TTC549 (cell line): ENCODE results near the gene SLC25A22.

ENCODE experiments used
- FAIRE-seq: peaks from 2 replicates; lab custom pipeline; 2012; peaks lifted over from hg19 to GRCh38; lab: Jason Lieb, UNC

The SLC25A22 gene

DNA sequence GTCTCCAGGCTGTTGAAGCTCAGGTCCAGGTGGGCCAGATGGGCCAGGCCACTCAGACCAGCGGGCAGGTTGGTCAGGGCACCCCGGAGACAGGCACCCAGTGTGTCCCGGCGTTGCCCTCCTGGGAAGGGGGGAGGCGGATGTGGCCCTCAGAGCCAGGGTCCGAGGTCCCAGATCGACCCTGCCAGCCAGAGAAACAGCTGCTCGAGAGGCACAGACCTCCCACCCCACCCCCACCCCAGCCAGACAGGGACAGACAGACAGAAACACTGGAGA lies 5.3 kb upstream of the SLC25A22 start:
- no peak for FAIRE-seq

- no peak for FAIRE-seq
These were observed 4.8 kb upstream of the SLC25A22 start for GRCh38 chr11:802693-803466.

- FAIRE-seq, result no peak
These were observed 4.0 kb upstream of the SLC25A22 start for GRCh38 chr11:802018-802617.

DNA sequence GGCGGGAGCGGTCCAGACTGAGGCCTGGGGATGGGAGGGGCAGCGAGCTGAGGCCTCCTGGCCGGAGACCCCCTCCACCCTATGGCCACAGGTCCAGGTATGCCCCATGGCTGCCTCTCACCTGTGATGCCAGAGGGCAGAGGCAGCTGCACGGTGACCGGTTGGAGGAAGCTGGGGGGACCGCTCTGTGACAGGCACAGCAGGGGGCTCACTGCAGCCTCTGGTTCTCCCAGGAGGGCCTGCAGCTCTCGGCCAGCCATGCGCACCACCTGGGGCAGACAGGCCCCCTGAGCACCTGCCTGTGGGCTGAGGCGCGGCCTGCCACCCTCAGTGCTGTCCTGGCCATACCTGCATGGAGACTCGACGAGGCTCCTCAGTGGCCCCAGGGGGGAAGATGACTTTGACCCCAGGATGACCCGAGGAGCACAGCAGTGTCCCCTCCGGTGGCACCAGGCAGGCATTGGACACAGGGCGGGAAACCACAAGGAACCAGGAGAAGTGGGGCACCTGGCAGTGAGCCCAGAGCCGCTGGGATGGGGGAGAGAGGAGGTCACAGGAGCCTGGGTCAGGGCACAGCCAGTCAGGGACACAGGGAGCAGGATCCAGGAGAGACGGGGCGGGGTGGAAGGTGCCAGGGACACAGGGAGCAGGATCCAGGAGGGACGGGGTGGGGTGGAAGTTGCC lies 3.2 kb upstream of the SLC25A22 start:
- FAIRE-seq, result no peak

DNA sequence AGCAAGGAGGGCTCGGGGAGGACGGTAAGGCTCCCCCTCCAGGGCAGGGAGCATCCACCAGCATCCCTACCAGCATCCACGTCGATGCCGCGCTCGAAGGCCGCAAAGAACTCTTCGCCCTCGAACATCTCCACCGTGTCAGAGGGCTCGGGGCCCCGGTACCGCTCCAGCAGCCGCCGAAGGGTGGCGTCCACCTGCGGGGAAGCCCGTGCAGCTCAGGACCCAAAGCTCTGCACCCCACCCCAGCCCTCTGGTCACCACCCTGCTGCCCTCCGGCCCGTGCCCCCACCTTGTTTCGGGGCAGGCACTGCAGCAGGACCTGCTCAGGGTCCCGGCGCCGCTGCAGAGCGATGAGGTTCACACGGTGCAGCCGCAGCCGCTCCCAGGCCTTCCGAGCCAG lies 2.4 kb upstream of the SLC25A22 start:
- FAIRE-seq, result no peak

DNA sequence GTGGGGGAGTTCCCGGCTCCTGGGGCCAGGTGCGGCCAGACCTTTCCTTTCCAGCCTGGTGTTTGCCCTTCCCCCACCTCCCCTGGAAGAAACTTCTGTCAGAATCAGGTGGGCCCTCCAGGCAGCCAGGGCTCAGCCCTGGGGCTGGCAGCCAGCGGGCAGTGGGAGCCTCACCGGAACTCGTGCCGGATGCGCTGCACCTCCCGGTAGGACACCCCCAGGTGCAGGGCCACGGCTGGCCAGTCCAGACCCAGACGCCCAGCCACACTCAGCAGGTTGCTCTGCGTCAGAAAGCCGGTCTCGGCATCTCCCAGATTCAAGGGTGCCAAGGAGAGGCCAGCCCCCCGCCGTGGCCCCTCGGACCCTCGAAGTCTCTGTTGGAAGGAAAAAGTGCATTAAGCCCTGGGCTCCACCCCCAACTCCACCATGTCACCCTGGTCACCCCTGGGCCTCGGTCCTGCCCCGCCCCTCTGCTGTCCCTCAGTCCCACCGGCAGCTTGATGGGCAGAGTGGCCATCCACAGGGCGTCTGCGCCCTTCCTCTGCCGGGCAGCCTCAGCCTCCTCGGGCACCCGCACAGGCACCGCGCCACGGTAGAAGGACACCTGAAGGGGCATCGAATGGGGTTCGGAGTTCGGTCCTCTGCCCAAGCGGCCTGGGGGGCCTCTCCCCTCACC lies 1.7 kb upstream of the SLC25A22 start:
- FAIRE-seq, result no peak

GRCh38 chr11:797296-798092 lies 587 bp downstream of the SLC25A22 start:
- FAIRE-seq, result no peak

DNA sequence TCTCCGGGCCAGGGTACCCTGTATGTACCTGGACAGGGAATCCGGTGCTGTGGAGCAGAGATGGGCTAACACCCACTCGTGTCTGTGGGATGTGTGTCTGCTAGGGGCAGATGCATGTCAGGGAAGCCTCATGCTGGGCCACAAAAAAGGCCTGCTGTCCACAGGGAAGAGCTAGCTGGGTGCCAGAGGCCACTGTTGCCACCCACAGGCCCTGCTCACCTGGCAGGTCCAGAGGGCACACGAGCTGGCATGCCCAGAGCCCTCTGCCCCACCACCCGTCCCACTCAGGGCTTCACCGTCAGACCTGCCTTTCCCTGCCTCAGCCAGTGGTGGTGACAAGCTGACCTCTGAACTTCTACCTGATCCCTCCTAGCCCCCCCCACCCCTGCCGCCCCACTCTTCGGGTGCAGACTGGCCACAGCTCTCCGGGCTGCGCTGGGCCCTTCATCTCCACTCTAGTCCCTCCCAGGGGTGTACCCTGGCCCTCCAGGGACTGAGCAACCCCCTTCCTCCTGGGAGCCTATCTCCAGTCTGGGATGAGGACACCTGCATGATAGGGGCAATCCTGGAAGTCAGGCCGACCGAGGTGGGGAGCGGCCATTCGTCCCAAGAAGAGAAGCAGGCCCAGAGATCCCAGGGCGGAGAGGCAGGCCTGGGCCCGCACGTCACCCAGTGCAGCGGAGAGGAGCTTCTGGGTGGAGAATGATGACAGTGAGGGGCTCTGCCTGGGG lies 1.4 kb downstream of the SLC25A22 start:
- no peak for FAIRE-seq

GRCh38 chr11:795634-796564 lies 2.2 kb downstream of the SLC25A22 start:
- FAIRE-seq, result no peak

DNA sequence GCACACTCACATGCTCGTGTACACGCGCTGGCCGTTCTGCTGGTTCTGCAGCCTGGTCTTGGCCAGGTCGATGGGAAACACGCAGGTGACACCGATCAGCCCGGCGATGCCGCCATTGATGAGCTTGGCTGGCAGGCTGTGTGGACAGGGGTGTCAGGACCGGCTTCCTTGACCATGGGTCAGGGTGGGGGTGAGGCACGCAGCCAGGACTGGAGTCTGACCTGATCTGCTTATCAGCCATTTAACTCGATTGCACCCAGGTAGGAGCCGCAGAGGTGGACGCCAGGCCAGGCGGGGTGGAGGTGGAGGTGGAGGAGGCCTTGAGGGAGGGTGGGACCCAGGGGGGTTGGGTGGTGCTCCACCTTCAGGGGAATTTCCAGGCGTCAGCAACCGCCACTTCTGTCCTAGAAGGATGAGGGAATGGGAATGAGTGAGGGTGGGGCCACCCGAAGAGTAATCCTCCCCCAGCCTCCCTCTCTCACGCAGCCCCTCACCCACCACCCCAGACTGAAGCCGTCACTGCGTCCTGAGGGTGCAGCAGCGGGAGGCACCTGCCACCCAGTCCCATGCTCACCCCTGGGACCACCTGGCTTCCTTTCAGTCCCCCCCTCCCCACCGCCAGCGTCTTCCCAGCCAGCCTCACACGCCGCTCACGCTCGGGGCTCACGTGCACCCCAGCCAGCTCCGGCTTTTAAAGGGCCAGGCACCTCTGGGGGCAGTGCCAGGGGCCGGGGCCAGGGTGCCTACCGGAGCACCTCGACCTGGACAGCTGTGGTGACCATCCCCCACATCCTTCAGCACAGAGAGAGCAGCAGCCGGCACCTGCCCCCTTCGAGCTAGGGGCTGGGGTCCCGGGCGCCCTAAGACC lies 3.1 kb downstream of the SLC25A22 start:
- no peak for FAIRE-seq

DNA sequence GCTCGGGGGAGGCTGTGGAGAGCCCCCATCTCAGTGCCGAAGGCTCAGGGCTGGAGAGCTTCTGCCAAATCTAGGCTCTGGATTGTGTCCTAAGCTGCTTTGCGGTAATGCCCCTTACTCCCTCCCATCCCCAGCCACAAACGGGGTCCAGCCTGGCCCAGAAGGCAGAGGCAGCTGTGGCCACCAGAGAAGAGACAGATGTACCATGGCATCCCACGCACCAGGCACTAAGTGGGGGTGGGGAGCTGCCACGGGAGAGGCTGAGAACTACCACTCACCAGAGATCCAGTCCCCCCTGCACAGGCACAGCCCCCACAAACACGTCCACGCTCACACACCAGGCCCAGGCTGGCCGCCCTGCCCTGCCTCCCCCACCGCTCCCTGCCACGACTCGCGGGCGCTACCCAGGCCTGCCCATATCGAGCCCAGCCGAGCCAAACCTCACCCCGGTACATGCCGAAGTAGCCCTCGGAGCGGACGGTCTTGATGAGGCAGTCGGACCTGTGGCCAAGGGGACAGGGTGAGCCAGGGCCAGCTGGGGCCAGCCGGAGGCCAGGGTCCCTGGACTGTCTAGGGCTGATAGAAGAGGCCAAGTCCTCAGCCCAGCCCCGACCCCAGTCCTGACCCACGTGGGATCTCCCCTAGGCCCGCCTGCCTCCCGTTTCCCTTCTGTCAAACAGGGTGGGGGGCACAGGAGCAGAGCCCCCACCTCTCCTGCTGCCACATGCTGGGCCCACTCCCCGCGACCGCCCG lies 3.9 kb downstream of the SLC25A22 start:
- FAIRE-seq, result no peak

DNA sequence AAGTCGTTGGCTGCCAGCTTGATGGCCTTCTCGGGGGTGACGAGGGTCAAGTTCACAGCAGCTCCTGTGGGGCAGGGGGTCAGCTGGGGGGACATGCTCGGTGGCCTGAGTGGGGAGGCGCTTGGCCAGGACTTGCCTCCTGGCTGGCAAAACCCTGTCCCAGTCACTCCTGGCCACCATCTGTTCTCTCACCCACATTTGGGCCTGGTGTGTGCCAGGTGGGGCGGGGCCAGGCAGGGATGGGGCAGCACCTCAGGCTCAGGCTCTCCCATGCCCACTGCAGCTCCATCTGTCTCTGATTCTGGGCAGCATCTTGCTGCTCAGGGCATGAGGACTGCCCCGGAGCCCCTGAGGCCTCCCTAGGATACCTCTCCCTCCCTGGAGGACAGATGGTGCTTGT lies 4.5 kb downstream of the SLC25A22 start:
- no peak for FAIRE-seq

DNA sequence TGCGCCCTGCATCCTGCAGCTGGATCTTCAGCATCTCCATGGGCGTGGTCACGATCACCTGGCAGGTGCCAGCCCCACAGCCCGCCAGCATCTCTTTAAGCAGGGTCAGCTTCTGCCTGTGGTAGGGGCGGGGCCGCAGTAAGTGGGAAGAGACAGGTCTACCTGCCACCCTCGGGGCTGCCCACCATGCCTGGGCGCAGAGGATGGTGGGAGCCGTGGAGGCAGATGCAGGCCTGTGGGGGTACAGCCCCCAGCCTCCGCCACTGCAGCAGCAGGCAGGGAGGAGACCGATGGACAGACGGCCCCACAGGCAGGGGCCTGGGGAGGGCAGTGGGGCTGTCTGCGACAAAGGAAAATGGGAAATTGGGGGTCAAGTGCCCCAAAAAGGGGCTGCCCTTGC lies 5.2 kb downstream of the SLC25A22 start:
- no peak for FAIRE-seq

GRCh38 chr11:792535-792821 lies 5.6 kb downstream of the SLC25A22 start:
- no peak for FAIRE-seq

GRCh38 chr11:791658-792534 lies 6.2 kb downstream of the SLC25A22 start:
- no peak for FAIRE-seq

DNA sequence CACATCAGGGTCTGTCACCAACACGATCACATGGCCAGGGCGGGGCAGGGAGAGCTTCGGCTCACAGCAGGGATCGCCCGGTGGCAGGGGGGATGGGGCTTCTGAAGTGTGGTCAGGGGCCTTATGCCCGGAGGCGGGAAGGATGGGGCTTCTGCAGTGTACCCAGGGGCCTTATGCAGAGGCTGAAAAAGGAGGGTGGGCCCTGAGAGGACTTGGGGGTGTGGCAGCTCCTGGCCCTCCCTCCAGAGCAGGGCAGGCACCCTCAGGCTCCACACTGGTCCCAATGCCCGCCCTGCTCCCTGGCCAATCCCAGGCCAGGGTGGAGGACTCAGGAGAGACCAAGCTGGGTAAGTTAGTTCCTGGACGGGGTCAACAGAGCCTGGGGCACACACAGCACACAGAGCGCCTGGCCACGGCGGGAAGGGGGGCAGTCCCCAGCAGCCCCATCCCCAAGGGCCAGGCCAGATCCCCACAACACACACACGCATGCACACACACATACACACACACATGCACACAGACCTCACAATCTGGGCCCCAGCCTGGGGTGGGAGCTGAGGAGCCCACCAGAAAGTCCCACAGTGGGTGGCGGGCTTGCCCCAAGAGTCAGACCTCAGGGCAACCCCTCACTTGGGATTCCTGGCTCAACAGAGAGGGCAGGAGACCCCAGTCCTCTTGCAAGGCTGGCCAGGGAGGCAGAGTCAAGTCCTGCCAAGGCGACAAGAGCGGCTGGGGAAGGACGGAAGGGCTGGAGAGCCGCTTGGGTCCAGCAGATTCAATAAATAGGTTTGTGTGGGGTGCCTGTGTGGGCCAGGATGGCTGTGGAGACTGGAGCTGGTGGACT lies 7.1 kb downstream of the SLC25A22 start:
- FAIRE-seq, result no peak

DNA sequence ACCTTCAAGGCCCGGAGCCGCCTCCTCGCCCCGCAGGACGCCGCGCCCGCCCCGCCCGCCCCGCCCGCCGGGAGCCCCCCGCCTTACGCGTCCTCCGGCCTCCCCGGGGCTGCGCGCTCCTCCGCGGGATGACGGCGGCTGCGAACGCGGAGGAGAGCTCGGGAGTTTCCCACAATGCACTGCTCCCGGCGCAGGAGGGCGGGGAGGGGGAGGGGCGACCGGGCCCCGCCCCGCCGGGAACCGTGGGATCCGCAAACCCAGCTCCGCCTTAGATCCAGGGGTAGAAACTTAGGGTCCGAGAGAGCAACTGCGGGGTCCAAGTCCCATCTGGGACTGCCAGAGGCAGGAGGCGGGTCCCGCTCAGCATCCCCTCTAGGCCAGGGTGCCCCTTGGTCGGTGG lies 8.1 kb downstream of the SLC25A22 start, which contains the start of gene CEND1:
TSS of gene CEND1 (minus strand) at position 148 of the 400 bp plus-strand sequence. CDS start 1,514 bp downstream, outside the sequence.
- FAIRE-seq, result no peak
